ENCODE results near the gene DCLK1.

Gene DCLK1

DNA sequence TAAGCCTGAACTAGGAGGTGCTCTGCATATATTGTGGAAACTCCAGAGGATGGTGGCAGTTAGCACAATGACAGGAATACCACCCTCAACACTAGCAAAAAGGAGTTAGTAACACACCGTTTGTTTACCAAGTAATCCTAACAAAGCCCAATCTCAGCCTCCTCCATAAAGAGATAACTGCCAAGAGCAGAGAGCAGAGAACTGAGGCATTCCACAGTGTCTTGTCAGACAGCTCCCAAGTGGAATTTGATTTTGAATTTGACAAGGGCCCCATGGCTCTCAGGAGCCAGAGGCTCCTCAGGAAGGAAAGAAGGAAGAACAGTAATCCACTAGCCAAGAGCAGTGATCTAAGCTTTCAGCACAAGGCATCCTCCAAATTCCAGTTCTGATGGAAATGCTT is 298.6 kb downstream of the DCLK1 start:
- Histone ChIP-seq H3K27me3 (ENCODE audit: control insufficient read depth, insufficient read depth, low read length) (no peaks in the 10 kb centered on the region), H3K4me1 (ENCODE audit: control insufficient read depth, low read depth, low read length) (no peaks in the 10 kb centered on the region), H3K9me3 (ENCODE audit: control insufficient read depth, low read depth, low read length) (no peaks in the 10 kb centered on the region), H3K27ac (ENCODE audit: low read length) (no peak overlapping the region), H3K4me3 (ENCODE audit: low read length) (no peak overlapping the region), H3K36me3 (ENCODE audit: control insufficient read depth, low read depth, low read length) (no peaks in the 10 kb centered on the region), H3K9ac (ENCODE audit: low read length) (no peak overlapping the region)

DNA sequence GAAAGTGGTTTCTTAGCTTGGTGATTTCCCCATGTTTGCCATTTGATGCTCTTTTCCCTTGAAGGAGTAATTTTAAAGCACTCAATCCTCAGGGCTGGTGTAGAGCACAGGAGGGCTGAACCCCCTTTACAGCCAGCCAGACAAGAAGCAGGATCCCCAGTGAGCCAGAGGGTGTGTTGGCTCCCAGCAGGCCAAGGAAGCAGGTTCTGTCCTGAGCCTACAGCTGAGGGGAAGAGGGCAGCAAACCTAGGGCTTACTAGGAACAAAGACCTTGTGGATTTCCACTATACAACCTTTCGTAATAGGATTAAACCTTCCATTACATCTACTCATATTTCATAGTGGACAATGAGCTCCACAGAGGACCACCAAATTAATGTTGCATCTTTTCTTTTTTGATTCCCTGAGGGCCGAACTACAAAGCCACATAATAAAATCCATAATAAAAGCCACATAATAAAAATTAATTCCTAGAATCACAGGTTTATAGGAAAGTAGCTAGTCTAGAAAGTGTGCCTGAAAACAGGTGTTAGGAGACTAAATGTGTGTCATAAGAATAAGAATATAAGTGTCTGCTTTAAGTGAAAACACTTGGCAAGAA is 300.2 kb downstream of the DCLK1 start:
- no peak overlapping the region for H3K9ac ChIP-seq (ENCODE audit: low read length)

DNA sequence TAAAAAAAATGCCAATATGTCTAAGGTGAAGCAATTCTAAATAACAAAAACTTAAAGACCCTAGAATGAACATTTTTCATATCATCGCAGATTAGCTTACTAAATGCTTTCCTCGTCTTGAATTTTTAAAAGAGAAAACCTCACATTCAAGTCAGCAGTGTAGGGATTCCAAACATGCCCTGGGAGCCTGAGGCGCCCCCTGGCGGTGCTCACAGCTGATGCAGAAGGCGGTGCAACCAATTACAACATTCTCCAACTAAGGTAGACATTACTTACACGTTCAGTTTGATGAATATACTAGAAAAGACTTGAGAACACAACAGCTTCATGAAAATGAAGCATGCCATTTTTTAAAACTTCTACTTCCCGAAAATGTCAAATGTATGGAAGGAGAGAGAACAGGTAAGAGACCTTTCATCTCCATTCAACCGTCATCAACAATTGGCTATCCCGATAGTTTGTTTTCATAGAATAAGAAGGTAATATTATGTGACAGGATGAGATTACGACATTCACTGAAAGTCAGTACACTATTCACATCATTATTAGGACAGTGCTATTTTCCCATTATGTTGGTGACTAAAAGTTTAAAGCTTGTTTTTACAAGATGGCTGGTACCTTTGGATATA is 304.4 kb downstream of the DCLK1 start:
- Histone ChIP-seq H3K9ac (ENCODE audit: low read length) (no peak overlapping the region), H3K27me3 (ENCODE audit: control insufficient read depth, insufficient read depth, low read length) (no peaks in the 10 kb centered on the region), H3K4me3 (ENCODE audit: low read length) (no peak overlapping the region), H3K4me1 (ENCODE audit: control insufficient read depth, low read depth, low read length) (peaks cover 7% of the 10 kb centered on the region), H3K27ac (ENCODE audit: low read length) (no peak overlapping the region), H3K9me3 (ENCODE audit: control insufficient read depth, low read depth, low read length) (no peaks in the 10 kb centered on the region), H3K36me3 (ENCODE audit: control insufficient read depth, low read depth, low read length) (no peaks in the 10 kb centered on the region)

More for the DNA sequence above, 300.2 kb downstream of the DCLK1 start:
- H3K27ac ChIP-seq (ENCODE audit: low read length), result no peak overlapping the region
- H3K4me3 ChIP-seq (ENCODE audit: low read length), result no peak overlapping the region
- H3K4me1 ChIP-seq (ENCODE audit: control insufficient read depth, low read depth, low read length), result no peaks in the 10 kb centered on the region
- H3K27me3 ChIP-seq (ENCODE audit: control insufficient read depth, insufficient read depth, low read length), result no peaks in the 10 kb centered on the region
- no peaks in the 10 kb centered on the region for H3K9me3 ChIP-seq (ENCODE audit: control insufficient read depth, low read depth, low read length)
- no peaks in the 10 kb centered on the region for H3K36me3 ChIP-seq (ENCODE audit: control insufficient read depth, low read depth, low read length)

DNA sequence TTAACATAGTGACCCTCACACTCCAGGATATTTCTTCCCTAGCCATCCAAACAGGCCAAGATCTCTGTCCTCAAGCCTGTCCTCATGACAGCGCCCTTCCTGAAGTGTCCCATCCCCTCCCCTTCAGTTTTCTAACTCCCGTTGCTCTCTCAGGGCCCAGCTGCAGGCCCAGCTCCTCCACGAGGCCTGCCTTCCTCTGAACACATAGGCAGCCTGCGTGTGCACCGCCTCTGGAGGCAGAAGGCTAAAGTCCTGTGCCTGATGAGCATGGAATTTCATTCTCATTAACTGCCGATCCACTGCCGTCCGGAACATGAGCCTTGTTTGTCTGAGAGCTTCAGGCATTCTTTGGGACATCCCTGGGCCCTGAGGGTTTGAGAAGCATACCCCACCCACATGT is 306.4 kb downstream of the DCLK1 start:
- Histone ChIP-seq H3K9ac (ENCODE audit: low read length) (no peak overlapping the region), H3K27me3 (ENCODE audit: control insufficient read depth, insufficient read depth, low read length) (no peaks in the 10 kb centered on the region)

DNA sequence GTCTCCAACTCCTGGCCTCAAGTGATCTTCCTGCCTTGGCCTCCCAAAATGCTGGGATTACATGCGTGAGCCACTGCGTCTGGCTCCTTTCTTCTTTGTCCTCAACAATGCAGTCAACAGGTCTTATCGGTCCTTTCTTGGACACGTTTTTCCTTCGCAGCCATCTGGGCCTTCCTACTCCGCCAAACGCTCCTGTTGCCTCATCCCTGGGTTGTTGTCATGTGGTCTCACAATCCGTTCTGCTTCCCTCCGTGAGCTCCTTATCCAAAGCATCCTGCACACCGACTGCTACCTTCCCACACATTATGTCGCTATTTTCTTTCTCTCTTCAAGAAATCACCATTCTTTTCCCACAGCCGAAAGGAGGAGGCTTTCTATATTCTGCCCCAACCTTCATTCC is 306.8 kb downstream of the DCLK1 start:
- Histone ChIP-seq H3K4me1 (ENCODE audit: control insufficient read depth, low read depth, low read length) (peaks cover 7% of the 10 kb centered on the region), H3K36me3 (ENCODE audit: control insufficient read depth, low read depth, low read length) (peaks cover 9% of the 10 kb centered on the region), H3K27me3 (ENCODE audit: control insufficient read depth, insufficient read depth, low read length) (no peaks in the 10 kb centered on the region), H3K9ac (ENCODE audit: low read length) (no peak overlapping the region), H3K9me3 (ENCODE audit: control insufficient read depth, low read depth, low read length) (no peaks in the 10 kb centered on the region), H3K4me3 (ENCODE audit: low read length) (no peak overlapping the region), H3K27ac (ENCODE audit: low read length) (no peak overlapping the region)

More for the DNA sequence above, 306.4 kb downstream of the DCLK1 start:
- H3K4me3 ChIP-seq (ENCODE audit: low read length), result no peak overlapping the region
- H3K9me3 ChIP-seq (ENCODE audit: control insufficient read depth, low read depth, low read length), result no peaks in the 10 kb centered on the region
- peaks cover 9% of the 10 kb centered on the region for H3K36me3 ChIP-seq (ENCODE audit: control insufficient read depth, low read depth, low read length)
- H3K27ac ChIP-seq (ENCODE audit: low read length), result no peak overlapping the region
- peaks cover 7% of the 10 kb centered on the region for H3K4me1 ChIP-seq (ENCODE audit: control insufficient read depth, low read depth, low read length)

DNA sequence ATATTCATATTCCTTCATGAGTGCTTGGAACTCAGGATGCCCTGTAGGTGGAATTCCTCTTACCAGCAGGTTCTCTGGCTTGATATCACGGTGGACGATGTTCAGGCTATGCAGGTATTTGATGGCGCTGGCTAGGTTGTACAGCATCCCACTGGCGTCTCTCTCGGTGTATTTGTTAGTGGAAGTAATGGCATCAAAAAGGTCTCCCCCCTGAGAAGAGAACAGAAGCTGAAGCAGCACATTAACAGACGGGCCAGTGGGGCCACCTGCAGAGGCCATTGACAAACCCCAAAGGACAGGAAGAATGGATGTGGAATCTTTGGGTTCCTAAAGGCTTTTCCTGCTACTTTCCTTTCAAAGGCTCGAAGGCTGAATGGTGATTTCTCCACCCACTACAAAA is 308.5 kb downstream of the DCLK1 start:
- Histone ChIP-seq H3K27me3 (ENCODE audit: control insufficient read depth, insufficient read depth, low read length) (no peaks in the 10 kb centered on the region), H3K36me3 (ENCODE audit: control insufficient read depth, low read depth, low read length) (peaks cover 9% of the 10 kb centered on the region), H3K9me3 (ENCODE audit: control insufficient read depth, low read depth, low read length) (no peaks in the 10 kb centered on the region), H3K4me3 (ENCODE audit: low read length) (no peak overlapping the region), H3K27ac (ENCODE audit: low read length) (no peak overlapping the region), H3K4me1 (ENCODE audit: control insufficient read depth, low read depth, low read length) (peaks cover 7% of the 10 kb centered on the region), H3K9ac (ENCODE audit: low read length) (no peak overlapping the region)

DNA sequence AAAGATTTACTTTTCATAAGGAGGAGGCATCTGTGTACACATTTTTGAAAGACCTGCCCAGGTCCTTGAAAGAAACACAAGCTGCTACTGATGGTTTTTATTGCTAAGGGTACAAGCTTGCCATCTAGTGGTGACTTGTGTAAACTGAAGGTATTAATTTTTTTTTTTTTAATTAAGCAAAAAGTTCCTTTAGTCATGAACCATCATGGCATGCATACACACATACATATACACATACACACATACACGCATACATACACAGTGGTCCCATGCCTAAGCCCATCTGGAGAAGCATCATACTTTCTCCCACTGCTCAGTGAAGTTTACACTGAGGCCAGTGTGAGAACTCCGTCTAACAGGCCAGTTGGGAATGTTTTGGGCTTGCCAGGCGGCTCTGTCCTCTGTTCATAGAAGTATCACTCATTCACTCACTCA is 312.5 kb downstream of the DCLK1 start:
- H3K27me3 ChIP-seq (ENCODE audit: control insufficient read depth, insufficient read depth, low read length), result no peaks in the 10 kb centered on the region
- H3K4me1 ChIP-seq (ENCODE audit: control insufficient read depth, low read depth, low read length), result peaks cover 7% of the 10 kb centered on the region
- H3K9me3 ChIP-seq (ENCODE audit: control insufficient read depth, low read depth, low read length), result no peaks in the 10 kb centered on the region
- H3K27ac ChIP-seq (ENCODE audit: low read length), result no peak overlapping the region
- H3K36me3 ChIP-seq (ENCODE audit: control insufficient read depth, low read depth, low read length), result peaks cover 9% of the 10 kb centered on the region
- H3K9ac ChIP-seq (ENCODE audit: low read length), result no peak overlapping the region
- no peak overlapping the region for H3K4me3 ChIP-seq (ENCODE audit: low read length)

DNA sequence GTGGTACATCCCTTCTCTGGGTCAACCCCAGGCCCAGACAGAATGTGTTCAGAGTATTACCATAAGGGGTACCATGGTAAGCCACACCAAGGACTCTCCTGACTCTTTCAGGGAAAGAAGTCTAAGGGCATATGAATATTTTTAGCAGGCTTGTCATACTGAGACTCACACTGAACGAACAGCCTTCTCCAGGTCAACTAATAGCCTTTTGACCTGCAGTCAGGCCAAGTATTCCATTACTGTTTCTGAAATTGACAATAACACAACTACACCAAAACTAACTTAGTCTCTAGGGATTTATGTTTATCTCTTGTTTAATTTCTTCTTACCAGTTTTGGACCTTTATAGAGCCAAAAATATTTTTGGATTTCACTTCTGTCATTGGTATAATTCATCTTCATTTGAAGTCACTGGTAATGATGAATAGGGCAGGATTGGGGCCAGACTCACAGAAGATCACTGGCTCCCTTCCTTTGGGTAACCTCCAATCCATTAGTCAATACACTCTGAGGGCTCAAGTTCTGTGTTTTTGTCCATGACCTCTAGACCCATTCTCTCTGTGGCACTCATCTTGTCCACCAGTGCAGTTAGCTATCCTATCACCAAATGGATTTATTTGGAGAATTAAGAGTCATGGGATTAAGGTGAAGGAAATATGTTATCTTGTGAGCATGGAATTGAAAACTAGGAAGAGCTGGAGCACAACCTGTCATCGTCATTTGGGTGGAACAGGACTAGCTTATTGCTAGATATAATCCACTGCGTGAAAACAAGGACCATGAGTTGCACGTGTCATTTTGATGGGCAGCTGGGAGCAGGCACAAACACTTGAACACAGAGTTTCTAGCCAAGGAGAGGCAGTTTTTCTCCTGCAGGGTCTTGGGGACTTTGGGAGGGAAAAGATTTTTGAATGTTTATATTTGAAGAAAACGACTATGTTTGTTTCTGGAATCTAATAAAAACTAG is 313.3 kb downstream of the DCLK1 start:
- Histone ChIP-seq H3K4me1 (ENCODE audit: control insufficient read depth, low read depth, low read length) (peaks cover 4% of the 10 kb centered on the region), H3K9me3 (ENCODE audit: control insufficient read depth, low read depth, low read length) (no peaks in the 10 kb centered on the region), H3K27ac (ENCODE audit: low read length) (no peak overlapping the region), H3K9ac (ENCODE audit: low read length) (no peak overlapping the region), H3K4me3 (ENCODE audit: low read length) (no peak overlapping the region), H3K27me3 (ENCODE audit: control insufficient read depth, insufficient read depth, low read length) (no peaks in the 10 kb centered on the region), H3K36me3 (ENCODE audit: control insufficient read depth, low read depth, low read length) (peaks cover 9% of the 10 kb centered on the region)

DNA sequence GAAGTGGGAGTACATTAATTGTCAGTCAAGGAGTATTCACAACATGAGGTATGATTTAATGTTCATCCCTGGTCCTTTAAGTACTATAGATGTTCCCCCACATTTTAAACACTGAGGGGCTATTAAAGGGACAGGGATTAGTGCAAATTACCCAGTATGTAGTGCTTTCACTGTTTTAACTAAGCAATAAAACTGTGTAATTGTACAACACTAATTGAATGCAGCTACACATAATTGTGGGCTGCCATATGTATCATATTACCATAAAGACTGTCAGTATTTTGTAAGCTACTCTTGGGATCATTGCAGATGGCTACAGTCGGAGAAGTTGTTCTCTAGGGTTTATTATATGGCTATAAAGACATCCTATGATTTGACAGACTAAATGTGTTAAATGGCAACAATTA is 316.6 kb downstream of the DCLK1 start:
- H3K27ac ChIP-seq (ENCODE audit: low read length), result no peak overlapping the region
- no peak overlapping the region for H3K4me3 ChIP-seq (ENCODE audit: low read length)
- H3K9me3 ChIP-seq (ENCODE audit: control insufficient read depth, low read depth, low read length), result no peaks in the 10 kb centered on the region
- no peaks in the 10 kb centered on the region for H3K36me3 ChIP-seq (ENCODE audit: control insufficient read depth, low read depth, low read length)
- no peaks in the 10 kb centered on the region for H3K4me1 ChIP-seq (ENCODE audit: control insufficient read depth, low read depth, low read length)
- H3K27me3 ChIP-seq (ENCODE audit: control insufficient read depth, insufficient read depth, low read length), result no peaks in the 10 kb centered on the region
- no peak overlapping the region for H3K9ac ChIP-seq (ENCODE audit: low read length)

DNA sequence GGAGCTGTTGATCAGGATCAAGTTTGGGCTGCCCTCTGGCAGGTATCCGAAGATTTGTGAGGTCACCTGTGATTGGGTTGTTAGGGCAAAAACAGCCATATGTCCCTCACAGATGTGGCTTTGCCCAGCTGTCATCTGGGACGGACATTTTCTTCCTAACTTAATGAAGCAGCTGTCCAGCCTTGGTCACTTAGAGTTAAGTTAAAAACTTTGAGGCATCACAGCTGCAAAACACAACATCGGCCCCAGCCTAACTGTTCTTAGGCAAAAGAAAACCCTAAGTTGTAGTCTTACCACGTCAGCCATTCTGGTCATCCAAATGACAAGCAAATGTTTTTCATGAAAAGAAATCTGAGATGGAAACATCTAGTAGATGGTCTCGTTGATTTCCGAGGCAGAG is 318.4 kb downstream of the DCLK1 start:
- Histone ChIP-seq H3K4me1 (ENCODE audit: control insufficient read depth, low read depth, low read length) (no peaks in the 10 kb centered on the region), H3K9me3 (ENCODE audit: control insufficient read depth, low read depth, low read length) (no peaks in the 10 kb centered on the region), H3K9ac (ENCODE audit: low read length) (no peak overlapping the region), H3K27ac (ENCODE audit: low read length) (no peak overlapping the region), H3K27me3 (ENCODE audit: control insufficient read depth, insufficient read depth, low read length) (no peaks in the 10 kb centered on the region), H3K36me3 (ENCODE audit: control insufficient read depth, low read depth, low read length) (no peaks in the 10 kb centered on the region), H3K4me3 (ENCODE audit: low read length) (no peak overlapping the region)

DNA sequence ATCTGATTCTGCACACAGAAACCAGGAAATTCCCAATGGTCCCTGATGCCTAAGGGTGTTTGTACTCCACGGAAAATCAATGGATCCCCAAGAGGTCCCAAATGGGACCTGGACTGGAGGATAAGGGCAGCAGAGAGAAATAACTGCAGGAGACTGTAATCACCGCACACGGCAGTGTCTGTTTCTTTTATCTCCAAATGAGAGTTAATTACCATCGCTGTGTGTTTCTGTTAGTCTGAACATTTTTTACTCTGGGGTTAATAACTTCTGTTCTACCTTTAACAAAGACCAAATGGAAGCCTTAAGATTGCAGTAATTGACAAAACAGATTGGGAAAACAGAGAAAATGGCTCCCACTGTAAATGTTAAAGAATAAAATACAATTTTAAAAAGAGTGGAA is 320.9 kb downstream of the DCLK1 start:
- no peak overlapping the region for H3K9ac ChIP-seq (ENCODE audit: low read length)
- no peak overlapping the region for H3K4me3 ChIP-seq (ENCODE audit: low read length)
- no peaks in the 10 kb centered on the region for H3K36me3 ChIP-seq (ENCODE audit: control insufficient read depth, low read depth, low read length)
- no peaks in the 10 kb centered on the region for H3K9me3 ChIP-seq (ENCODE audit: control insufficient read depth, low read depth, low read length)
- no peaks in the 10 kb centered on the region for H3K27me3 ChIP-seq (ENCODE audit: control insufficient read depth, insufficient read depth, low read length)
- no peak overlapping the region for H3K27ac ChIP-seq (ENCODE audit: low read length)
- no peaks in the 10 kb centered on the region for H3K4me1 ChIP-seq (ENCODE audit: control insufficient read depth, low read depth, low read length)
